ENCODE results near the gene ORAI3. TPM values are rescaled to one million over a fixed set of nuclear protein-coding genes. Genes with fewer than 3 reads are reported as not detected.

The ORAI3 gene
- polyA plus RNA-seq, 1 donor from 2014 or later = 7.3 TPM

GRCh38 chr16:30927789-30928378, 21.0 kb upstream of the ORAI3 start:
- peaks cover 11% of the 10 kb centered on the region for H3K79me2 ChIP-seq (replicated peaks; ENCODE audit: insufficient read depth, low read length)
- TF ChIP-seq REST (IDR thresholded peaks at IDR 0.05; ENCODE audit: borderline replicate concordance) (no peak), RAD21 (conservative IDR thresholded peaks at IDR 0.05) (no peak), SMC3 (conservative IDR thresholded peaks at IDR 0.05; ENCODE audit: poor library complexity) (no peak), POLR2AphosphoS5 (IDR thresholded peaks at IDR 0.05) (no peak), CTCF (IDR thresholded peaks at IDR 0.05; ENCODE audit: poor library complexity, severe bottlenecking) (no peak), TAF1 (IDR thresholded peaks at IDR 0.05; ENCODE audit: low read depth) (no peak), EZH2 (IDR thresholded peaks at IDR 0.05; ENCODE audit: borderline replicate concordance, insufficient read depth, low read length, poor library complexity, severe bottlenecking) (no peak), MXI1 (conservative IDR thresholded peaks at IDR 0.05; ENCODE audit: poor library complexity, severe bottlenecking) (no peak), EP300 (conservative IDR thresholded peaks at IDR 0.05; ENCODE audit: poor library complexity, severe bottlenecking) (no peak)
- H3K9ac ChIP-seq (ENCODE audit: low read length) = peak overlapping the region; percentile 35
- H3K27me3 ChIP-seq (ENCODE audit: insufficient read depth, low read depth, low read length) = no peaks in the 10 kb centered on the region
- H2AFZ ChIP-seq (ENCODE audit: low read depth, low read length) = no peak overlapping the region
- H3K36me3 ChIP-seq (ENCODE audit: insufficient read depth, low read length) = no peaks in the 10 kb centered on the region
- H3K9me3 ChIP-seq (ENCODE audit: low read length) = no peaks in the 10 kb centered on the region
- H3F3A ChIP-seq (ENCODE audit: insufficient read depth, low read length, poor library complexity, severe bottlenecking) = no peaks in the 10 kb centered on the region
- peaks cover 3% of the 10 kb centered on the region for H4K20me1 ChIP-seq (ENCODE audit: insufficient read depth)
- H3K4me3 ChIP-seq (ENCODE audit: low read length) = peak overlapping the region; percentile 48
- H3K9me2 ChIP-seq (ENCODE audit: insufficient read depth, low read length) = no peaks in the 10 kb centered on the region
- no peak overlapping the region for H3K4me2 ChIP-seq (ENCODE audit: low read length)
- peak overlapping the region; percentile 42 for H3K27ac ChIP-seq (ENCODE audit: low read length)

GRCh38 chr16:30928390-30928789, 20.5 kb upstream of the ORAI3 start:
- no peak overlapping the region for H3K27ac ChIP-seq (ENCODE audit: low read length)
- no peaks in the 10 kb centered on the region for H3K9me3 ChIP-seq (ENCODE audit: low read length)
- H3K9me2 ChIP-seq (ENCODE audit: insufficient read depth, low read length) = no peaks in the 10 kb centered on the region
- peaks cover 11% of the 10 kb centered on the region for H3K79me2 ChIP-seq (replicated peaks; ENCODE audit: insufficient read depth, low read length)
- H3K4me2 ChIP-seq (ENCODE audit: low read length) = no peak overlapping the region
- peaks cover 3% of the 10 kb centered on the region for H4K20me1 ChIP-seq (ENCODE audit: insufficient read depth)
- peak overlapping the region; percentile 48 for H3K4me3 ChIP-seq (ENCODE audit: low read length)
- TF ChIP-seq TAF1 (IDR thresholded peaks at IDR 0.05; ENCODE audit: low read depth) (no peak), EZH2 (IDR thresholded peaks at IDR 0.05; ENCODE audit: borderline replicate concordance, insufficient read depth, low read length, poor library complexity, severe bottlenecking) (no peak), CTCF (IDR thresholded peaks at IDR 0.05; ENCODE audit: poor library complexity, severe bottlenecking) (no peak), SMC3 (conservative IDR thresholded peaks at IDR 0.05; ENCODE audit: poor library complexity) (no peak), POLR2AphosphoS5 (IDR thresholded peaks at IDR 0.05) (no peak), REST (IDR thresholded peaks at IDR 0.05; ENCODE audit: borderline replicate concordance) (no peak), MXI1 (conservative IDR thresholded peaks at IDR 0.05; ENCODE audit: poor library complexity, severe bottlenecking) (no peak), EP300 (conservative IDR thresholded peaks at IDR 0.05; ENCODE audit: poor library complexity, severe bottlenecking) (no peak)
- no peaks in the 10 kb centered on the region for H3K36me3 ChIP-seq (ENCODE audit: insufficient read depth, low read length)
- no peaks in the 10 kb centered on the region for H3F3A ChIP-seq (ENCODE audit: insufficient read depth, low read length, poor library complexity, severe bottlenecking)
- no peak overlapping the region for H3K9ac ChIP-seq (ENCODE audit: low read length)
- H2AFZ ChIP-seq (ENCODE audit: low read depth, low read length) = no peak overlapping the region
- no peaks in the 10 kb centered on the region for H3K27me3 ChIP-seq (ENCODE audit: insufficient read depth, low read depth, low read length)
